22Rv1 (cell line): ENCODE results near the gene SRC.

Experiments used
- H3K27ac ChIP-seq: fragments of 450-650 bp; 2 replicates; pipeline ENCODE4 v1.5.1; 2017
- ZFX ChIP-seq: fragments of 450-650 bp; IDR thresholded peaks from 2 replicates; pipeline ENCODE4 v1.6.1; 2017; ENCODE audit warnings: antibody characterized with exemption, borderline replicate concordance
- TF ChIP-seq, protein P1 (sequence below): fragments of 450-650 bp; IDR thresholded peaks from 2 replicates; pipeline ENCODE4 v1.5.1; 2017; ENCODE audit warnings: mild to moderate bottlenecking

SRC gene

DNA sequence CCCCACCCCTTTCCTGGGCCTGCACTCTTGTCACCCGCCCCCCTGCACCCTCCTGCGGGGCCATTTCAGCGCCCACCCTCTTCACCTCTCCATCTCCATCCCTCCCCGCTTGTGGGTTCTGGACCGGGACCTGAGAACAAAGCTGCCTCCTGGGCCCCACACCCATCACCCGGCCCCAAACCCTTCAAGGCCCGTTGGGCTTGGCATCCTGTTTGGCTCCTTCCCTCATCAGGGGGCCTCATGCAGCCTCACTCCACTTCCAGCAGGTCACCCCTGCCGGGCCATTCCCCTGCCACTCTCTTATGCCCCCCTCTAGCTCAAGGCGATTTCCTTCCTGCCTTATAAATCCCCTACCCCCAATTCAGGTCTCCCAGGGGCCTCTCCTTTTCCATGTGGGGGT, 67.4 kb downstream of the SRC start:
- no peak overlapping the region for H3K27ac ChIP-seq
- TF ChIP-seq ZFX: no peak
- TF ChIP-seq, protein P1, sequence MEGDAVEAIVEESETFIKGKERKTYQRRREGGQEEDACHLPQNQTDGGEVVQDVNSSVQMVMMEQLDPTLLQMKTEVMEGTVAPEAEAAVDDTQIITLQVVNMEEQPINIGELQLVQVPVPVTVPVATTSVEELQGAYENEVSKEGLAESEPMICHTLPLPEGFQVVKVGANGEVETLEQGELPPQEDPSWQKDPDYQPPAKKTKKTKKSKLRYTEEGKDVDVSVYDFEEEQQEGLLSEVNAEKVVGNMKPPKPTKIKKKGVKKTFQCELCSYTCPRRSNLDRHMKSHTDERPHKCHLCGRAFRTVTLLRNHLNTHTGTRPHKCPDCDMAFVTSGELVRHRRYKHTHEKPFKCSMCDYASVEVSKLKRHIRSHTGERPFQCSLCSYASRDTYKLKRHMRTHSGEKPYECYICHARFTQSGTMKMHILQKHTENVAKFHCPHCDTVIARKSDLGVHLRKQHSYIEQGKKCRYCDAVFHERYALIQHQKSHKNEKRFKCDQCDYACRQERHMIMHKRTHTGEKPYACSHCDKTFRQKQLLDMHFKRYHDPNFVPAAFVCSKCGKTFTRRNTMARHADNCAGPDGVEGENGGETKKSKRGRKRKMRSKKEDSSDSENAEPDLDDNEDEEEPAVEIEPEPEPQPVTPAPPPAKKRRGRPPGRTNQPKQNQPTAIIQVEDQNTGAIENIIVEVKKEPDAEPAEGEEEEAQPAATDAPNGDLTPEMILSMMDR: no peak

DNA sequence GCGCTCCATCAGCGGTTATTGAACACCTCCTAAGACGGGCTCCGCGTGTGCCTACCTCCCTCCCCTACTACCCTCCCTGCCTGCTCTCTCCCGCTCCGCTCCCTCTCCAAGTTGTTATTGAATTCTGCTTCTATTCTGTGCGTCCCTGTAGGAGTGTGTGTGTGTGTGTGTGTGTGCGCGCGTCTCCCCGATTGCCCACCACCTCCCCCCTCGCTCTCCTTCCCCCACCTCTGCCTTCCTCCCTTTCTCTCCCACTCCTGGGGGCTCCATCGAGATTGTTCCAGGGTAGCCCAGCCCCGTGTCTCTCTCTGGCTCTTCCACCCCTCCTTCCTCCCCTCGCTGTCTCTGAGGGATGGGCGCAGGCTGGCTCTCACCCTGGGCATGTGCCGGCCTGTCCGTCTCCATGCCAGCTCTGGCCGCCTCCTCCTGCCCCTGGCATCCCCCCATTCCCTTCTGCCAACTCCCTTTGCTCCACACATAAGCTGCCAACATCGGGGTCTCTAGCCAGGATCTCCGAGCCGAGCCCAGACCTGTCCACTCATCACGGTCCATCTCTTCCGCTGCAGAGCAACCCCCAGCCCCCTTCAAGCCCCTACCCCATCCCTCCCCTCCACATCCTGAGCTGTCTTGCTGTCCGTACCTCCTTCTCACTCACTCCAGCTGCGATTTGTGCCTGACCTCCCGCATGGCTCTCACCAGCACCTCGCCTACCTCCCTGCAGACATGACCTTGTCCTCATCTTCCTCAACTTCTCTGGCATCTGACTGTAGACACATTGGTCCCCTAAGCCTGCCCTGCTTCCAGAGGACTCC, 68.5 kb downstream of the SRC start:
- TF ChIP-seq, protein P1: no peak
- TF ChIP-seq ZFX: no peak
- no peak overlapping the region for H3K27ac ChIP-seq

DNA sequence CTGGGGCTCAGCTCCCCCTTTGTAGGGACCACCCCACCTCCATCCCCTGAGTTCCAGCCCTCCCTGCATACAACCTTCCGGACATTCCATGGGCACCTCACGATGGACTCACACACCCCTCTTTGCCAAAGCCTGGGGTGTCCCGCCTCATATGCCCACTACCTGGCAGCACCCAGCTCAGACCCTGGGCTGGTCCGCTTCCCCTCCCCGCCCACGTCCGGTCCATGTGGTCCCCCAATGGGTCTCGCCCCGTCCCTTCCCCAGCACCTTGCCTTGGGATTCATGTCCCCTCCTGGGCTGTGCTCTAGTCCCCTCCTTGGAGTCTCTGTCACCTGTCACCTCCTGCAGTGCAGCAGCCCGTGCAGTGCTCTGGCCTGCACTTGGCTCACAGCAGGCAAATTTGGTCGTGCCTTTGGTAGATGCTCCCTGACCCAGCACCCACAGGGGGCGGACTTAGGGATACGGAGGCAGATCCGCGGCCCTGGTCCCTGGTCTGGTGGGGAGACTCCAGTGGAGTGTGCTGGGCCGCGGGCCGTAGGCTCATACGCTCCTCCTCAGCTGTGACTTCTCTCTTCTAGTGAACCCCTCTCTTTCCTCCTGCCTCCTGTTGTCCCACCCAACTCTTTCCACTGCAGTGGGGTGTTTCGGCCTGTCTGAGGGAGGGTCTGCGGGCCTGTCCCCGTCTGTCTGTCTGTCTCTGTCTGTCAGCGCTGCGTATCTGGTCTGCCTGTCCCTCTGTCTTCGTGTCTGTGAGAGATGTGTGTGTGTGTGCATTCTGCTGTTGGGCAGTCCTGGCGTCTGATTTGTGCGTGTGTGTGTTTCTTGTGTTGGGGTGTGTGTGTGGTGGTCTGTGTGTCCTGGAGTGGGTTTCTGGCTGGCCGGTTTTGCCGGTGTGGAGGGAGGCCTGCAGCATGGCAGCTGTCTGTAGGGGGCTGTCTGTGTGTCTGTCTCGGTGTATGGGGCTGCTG, 69.5 kb downstream of the SRC start:
- TF ChIP-seq, protein P1: no peak
- TF ChIP-seq ZFX: no peak
- no peak overlapping the region for H3K27ac ChIP-seq

DNA sequence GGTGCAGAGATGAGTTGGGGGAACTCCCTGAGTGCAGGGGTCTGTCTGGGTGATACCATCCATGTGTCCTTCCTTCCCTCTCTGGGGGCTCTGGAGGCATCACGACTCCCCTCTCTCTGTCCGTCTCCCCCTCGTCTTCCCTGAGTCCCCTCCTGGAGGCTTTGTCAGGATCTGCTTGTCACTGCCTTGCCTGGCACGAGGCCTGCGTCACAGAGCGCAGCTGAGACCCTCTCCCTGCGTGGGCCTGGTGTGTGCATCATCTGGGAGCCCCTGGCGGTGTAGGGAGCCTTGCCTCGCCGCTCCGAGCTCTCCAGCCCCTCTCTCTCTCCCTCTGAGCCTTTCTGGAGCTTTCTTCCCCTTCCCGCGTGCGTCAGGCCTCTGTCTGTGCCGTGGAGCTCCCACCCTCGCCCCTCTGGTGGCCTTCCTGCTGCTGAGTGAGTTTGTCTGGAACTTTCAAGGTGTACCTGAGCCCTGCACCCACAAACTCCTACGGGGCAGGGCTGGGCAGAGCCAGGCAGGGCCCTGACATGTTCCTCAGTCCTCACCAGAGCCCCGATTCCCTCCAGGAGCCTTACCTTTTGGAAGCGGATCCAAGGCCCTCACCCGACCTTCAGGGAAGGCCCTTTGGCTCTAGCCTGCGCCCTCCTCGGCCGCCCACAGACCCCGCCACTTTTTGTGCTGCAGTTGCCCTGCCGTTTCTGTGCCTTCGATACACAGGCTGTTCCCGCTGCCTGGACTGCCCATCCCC, 70.3 kb downstream of the SRC start:
- no peak overlapping the region for H3K27ac ChIP-seq
- no peak for TF ChIP-seq ZFX
- TF ChIP-seq, protein P1: no peak

DNA sequence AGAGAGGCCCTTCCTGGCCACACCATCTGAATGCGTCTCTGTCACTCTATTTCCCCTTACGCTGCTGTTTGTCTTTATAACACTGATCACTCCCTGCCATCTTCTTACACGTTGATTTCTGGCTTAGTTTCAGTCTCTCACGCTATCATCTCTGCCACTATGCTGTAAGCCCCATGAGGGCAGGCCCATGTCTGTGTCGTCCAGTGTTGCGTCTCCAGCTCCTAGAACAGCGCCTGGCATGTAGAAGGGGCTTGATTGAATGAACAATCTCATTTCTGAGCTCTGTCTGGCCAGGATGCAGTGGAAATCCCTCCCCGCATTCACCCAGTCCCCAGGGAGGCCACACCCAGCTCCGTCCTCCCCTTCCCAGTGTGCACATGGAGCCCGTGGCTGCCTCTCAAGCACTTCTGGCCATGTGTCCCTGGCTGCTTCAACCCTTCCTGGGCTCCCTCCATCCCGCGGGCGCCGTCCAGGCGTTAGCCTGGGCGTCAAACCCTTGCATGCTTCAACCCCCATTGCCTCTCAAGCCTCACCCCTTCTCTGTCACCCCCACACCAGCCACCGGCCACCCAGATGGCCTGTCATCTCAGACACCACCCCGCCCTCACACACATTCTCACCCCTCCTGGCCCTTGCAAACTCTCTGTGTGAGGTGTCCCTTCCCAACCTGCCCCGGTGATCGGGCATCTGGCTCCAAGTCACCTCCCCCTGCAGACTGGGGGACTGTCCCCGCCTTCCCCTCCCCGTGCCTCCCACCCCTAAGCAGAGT, 71.1 kb downstream of the SRC start:
- no peak overlapping the region for H3K27ac ChIP-seq
- TF ChIP-seq ZFX: no peak
- TF ChIP-seq, protein P1: no peak

DNA sequence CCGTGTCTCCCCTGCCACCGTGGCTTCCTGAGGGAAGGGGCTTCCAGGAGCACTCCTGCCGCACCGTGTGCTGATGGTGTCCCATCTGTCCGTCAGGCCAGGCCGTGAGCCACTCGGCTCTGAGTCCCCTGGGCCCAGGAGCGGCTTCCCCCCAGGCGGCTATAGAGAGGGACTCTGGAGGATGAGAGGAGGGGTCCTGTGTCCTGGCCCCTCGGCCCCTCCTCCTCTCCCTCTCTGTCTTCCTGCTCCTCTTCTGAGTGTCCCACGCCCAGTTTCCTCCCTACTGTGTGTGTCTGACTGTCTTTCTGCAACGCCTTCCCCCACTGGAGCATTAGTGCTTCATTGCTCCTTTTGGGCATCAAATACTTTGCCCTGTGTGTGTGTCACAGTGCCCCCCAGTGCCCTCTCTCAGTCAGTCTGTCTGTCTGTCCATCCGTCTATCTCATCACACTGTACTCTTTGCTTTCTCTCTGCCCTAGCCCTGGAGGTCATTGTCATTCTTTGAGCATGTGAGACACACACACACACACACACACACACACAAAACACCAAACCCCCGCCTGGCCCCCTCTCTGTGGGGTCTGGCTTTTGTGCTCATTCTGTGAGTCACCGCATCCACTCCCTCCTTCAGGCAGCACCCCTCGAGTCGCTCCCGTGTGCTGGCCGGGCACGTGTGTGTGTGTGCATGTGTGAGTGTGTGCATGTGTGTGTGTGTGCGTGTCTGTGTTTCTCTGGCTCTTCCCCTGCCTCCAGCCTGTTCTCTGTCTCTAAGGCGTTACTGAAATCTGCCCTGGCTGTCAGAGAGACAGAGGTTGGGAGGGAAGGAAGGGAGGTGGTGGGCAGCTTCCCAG, 71.9 kb downstream of the SRC start:
- H3K27ac ChIP-seq: no peak overlapping the region
- TF ChIP-seq ZFX: no peak
- TF ChIP-seq, protein P1: no peak
